Epidermal melanocyte (primary cell): ENCODE measurements around the gene PLA2G4A.

Source experiments
- DNase-seq: peaks from one replicate; pipeline ENCODE4 v3.0.0; 2011; ENCODE audit warnings: low spot score; ENCODE audit not compliant: insufficient read length

PLA2G4A gene

GRCh38 chr1:186828611-186829454 lies at the start of gene PLA2G4A:
Gene PLA2G4A, plus strand, starts transcription at chr1:186828949. Its CDS starts 25,406 bp downstream, at chr1:186854355.
- DNase-seq: peak; percentile 68

- DNase-seq: no peak
These were observed 48.7 kb upstream of the PLA2G4A start for GRCh38 chr1:186780076-186780475.

- no peak for DNase-seq
These were observed 47.0 kb upstream of the PLA2G4A start for GRCh38 chr1:186781730-186782129.

GRCh38 chr1:186782791-186783190 lies 46.0 kb upstream of the PLA2G4A start:
- DNase-seq: no peak

GRCh38 chr1:186783193-186783592 lies 45.6 kb upstream of the PLA2G4A start:
- no peak for DNase-seq

- no peak for DNase-seq
These were observed 43.2 kb upstream of the PLA2G4A start for GRCh38 chr1:186785503-186785902.

- no peak for DNase-seq
These were observed 38.6 kb upstream of the PLA2G4A start for GRCh38 chr1:186790101-186790500.

GRCh38 chr1:186792870-186793581 lies 35.7 kb upstream of the PLA2G4A start:
- DNase-seq: no peak

- no peak for DNase-seq
These were observed 35.2 kb upstream of the PLA2G4A start for GRCh38 chr1:186793582-186793927.

- no peak for DNase-seq
These were observed 29.6 kb upstream of the PLA2G4A start for GRCh38 chr1:186798960-186799688.

- DNase-seq: no peak
These were observed 29.1 kb upstream of the PLA2G4A start for GRCh38 chr1:186799689-186800054.

- no peak for DNase-seq
These were observed 26.4 kb upstream of the PLA2G4A start for GRCh38 chr1:186802388-186802787.

- DNase-seq: no peak
These were observed 24.1 kb upstream of the PLA2G4A start for GRCh38 chr1:186804679-186805078.

GRCh38 chr1:186806477-186806876 lies 22.3 kb upstream of the PLA2G4A start:
- DNase-seq: no peak

- no peak for DNase-seq
These were observed 21.6 kb upstream of the PLA2G4A start for GRCh38 chr1:186807163-186807562.

GRCh38 chr1:186811892-186812291 lies 16.9 kb upstream of the PLA2G4A start:
- DNase-seq: no peak

GRCh38 chr1:186812570-186812969 lies 16.2 kb upstream of the PLA2G4A start:
- DNase-seq: no peak

- no peak for DNase-seq
These were observed 15.3 kb upstream of the PLA2G4A start for GRCh38 chr1:186813420-186813819.

- no peak for DNase-seq
These were observed 9.6 kb upstream of the PLA2G4A start for GRCh38 chr1:186819126-186819525.

GRCh38 chr1:186819563-186819962 lies 9.2 kb upstream of the PLA2G4A start:
- DNase-seq: no peak

- no peak for DNase-seq
These were observed 1.2 kb downstream of the PLA2G4A start for GRCh38 chr1:186829686-186830587.
